WTC11 (cell line): Measurements from ENCODE around the gene POLD4.

ENCODE experiments used
- FOXJ3 ChIP-seq: sonication (generic); formaldehyde crosslinking; IDR thresholded peaks from 2 replicates; pipeline ENCODE4 v1.9.0; 2021; ENCODE audit warnings: missing genetic modification reagents, mild to moderate bottlenecking, borderline replicate concordance
- FOXP1 ChIP-seq: sonication (generic); formaldehyde crosslinking; IDR thresholded peaks from 2 replicates; pipeline ENCODE4 v1.8.0; 2022; ENCODE audit warnings: missing genetic modification reagents, mild to moderate bottlenecking, moderate library complexity, borderline replicate concordance
- HMGA2 ChIP-seq: fragments of 250-450 bp; sonication (Bioruptor Pico); IDR thresholded peaks from 2 replicates; pipeline ENCODE4 v1.4.0; 2021; ENCODE audit warnings: mild to moderate bottlenecking, moderate library complexity
- KAT7 ChIP-seq: sonication (generic); formaldehyde crosslinking; IDR thresholded peaks from 2 replicates; pipeline ENCODE4 v1.8.1; 2023; ENCODE audit warnings: missing genetic modification reagents, mild to moderate bottlenecking, borderline replicate concordance
- MYBL2 ChIP-seq: sonication (generic); formaldehyde crosslinking; IDR thresholded peaks from 2 replicates; pipeline ENCODE4 v1.8.1; 2023; ENCODE audit warnings: mild to moderate bottlenecking, moderate library complexity, missing genetic modification reagents
- NFYB ChIP-seq: sonication (generic); formaldehyde crosslinking; conservative IDR thresholded peaks from 2 replicates; pipeline ENCODE4 v1.8.0; 2022; ENCODE audit warnings: low read depth, missing genetic modification reagents
- NR1H2 ChIP-seq: sonication (generic); formaldehyde crosslinking; IDR thresholded peaks from 2 replicates; pipeline ENCODE4 v1.9.0; 2021; ENCODE audit warnings: mild to moderate bottlenecking, moderate library complexity, missing genetic modification reagents
- SMAD3 ChIP-seq: sonication (generic); formaldehyde crosslinking; IDR thresholded peaks from 2 replicates; pipeline ENCODE4 v1.8.0; 2022; ENCODE audit warnings: missing genetic modification reagents, mild to moderate bottlenecking, borderline replicate concordance
- SP1 ChIP-seq: sonication (generic); formaldehyde crosslinking; conservative IDR thresholded peaks from 2 replicates; pipeline ENCODE4 v1.8.1; 2022; ENCODE audit warnings: missing genetic modification reagents
- ZNF121 ChIP-seq: sonication (generic); formaldehyde crosslinking; IDR thresholded peaks from 2 replicates; pipeline ENCODE4 v1.8.0; 2023; ENCODE audit warnings: missing genetic modification reagents
- ZNF317 ChIP-seq: sonication (generic); formaldehyde crosslinking; IDR thresholded peaks from 2 replicates; pipeline ENCODE4 v1.8.1; 2023; ENCODE audit warnings: low read depth, mild to moderate bottlenecking, moderate library complexity, missing genetic modification reagents, borderline replicate concordance
- TF ChIP-seq, protein P1 (sequence below): fragments of 200-600 bp; IDR thresholded peaks from 2 replicates; pipeline ENCODE4 v1.8.0; 2022; ENCODE audit warnings: antibody characterized with exemption
- TF ChIP-seq, protein P2 (sequence below): sonication (generic); formaldehyde crosslinking; IDR thresholded peaks from 2 replicates; pipeline ENCODE4 v1.8.0; 2022; ENCODE audit warnings: mild to moderate bottlenecking, missing genetic modification reagents

DNA sequence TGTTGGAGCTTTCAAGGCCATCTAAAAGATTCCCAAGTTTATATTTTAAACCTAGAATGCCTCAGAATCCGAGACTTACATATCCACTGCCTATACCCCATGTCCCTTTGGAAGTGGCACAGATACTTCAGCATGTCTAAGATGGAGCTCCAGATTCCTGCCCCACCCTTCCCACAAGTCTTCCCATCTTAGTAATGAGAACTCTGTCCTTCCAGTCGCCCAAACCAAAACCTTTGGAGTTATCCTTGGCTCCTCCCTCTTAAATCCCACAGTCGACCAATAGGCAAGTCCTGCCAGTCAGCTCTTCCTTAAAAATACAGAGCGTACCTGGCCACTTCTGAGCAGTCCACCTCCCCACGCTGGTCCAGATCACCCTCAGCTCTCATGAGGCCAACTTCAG, 4.3 kb downstream of the POLD4 start:
- TF ChIP-seq, protein P1, sequence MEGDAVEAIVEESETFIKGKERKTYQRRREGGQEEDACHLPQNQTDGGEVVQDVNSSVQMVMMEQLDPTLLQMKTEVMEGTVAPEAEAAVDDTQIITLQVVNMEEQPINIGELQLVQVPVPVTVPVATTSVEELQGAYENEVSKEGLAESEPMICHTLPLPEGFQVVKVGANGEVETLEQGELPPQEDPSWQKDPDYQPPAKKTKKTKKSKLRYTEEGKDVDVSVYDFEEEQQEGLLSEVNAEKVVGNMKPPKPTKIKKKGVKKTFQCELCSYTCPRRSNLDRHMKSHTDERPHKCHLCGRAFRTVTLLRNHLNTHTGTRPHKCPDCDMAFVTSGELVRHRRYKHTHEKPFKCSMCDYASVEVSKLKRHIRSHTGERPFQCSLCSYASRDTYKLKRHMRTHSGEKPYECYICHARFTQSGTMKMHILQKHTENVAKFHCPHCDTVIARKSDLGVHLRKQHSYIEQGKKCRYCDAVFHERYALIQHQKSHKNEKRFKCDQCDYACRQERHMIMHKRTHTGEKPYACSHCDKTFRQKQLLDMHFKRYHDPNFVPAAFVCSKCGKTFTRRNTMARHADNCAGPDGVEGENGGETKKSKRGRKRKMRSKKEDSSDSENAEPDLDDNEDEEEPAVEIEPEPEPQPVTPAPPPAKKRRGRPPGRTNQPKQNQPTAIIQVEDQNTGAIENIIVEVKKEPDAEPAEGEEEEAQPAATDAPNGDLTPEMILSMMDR, result no peak
- no peak for TF ChIP-seq KAT7 (CRISPR knock-in tag)
- no peak for TF ChIP-seq NFYB (CRISPR knock-in tag)
- TF ChIP-seq MYBL2 (CRISPR knock-in tag), result no peak
- TF ChIP-seq FOXP1 (CRISPR knock-in tag), result no peak
- no peak for TF ChIP-seq SMAD3 (CRISPR knock-in tag)
- no peak for TF ChIP-seq ZNF121 (CRISPR knock-in tag)
- TF ChIP-seq ZNF317 (CRISPR knock-in tag), result no peak
- no peak for TF ChIP-seq SP1 (CRISPR knock-in tag)
- TF ChIP-seq, protein P2, sequence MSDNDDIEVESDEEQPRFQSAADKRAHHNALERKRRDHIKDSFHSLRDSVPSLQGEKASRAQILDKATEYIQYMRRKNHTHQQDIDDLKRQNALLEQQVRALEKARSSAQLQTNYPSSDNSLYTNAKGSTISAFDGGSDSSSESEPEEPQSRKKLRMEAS (CRISPR knock-in tag), result no peak
- TF ChIP-seq FOXJ3 (CRISPR knock-in tag), result no peak
- TF ChIP-seq HMGA2 (CRISPR knock-in tag), result no peak
- TF ChIP-seq NR1H2 (CRISPR knock-in tag), result no peak
